Keratinocyte (primary cell): ENCODE results near the gene CCR8.

Source experiments
- EZH2 ChIP-seq: IDR thresholded peaks from one replicate; pipeline ENCODE4 v1.6.1; 2012; ENCODE audit warnings: inconsistent platforms, mild to moderate bottlenecking, low read length, moderate library complexity
- TF ChIP-seq, protein P1 (sequence below), 3 experiments: IDR thresholded peaks in 1 of 3; conservative IDR thresholded peaks in 1 of 3; optimal IDR thresholded peaks in 1 of 3; 2 replicates in 2 of 3; 3 replicates in 1 of 3; pipeline versions ENCODE3 to v1.5.1; 2011; ENCODE audit warnings: low read length in 3 of 3, mild to moderate bottlenecking in 3 of 3, moderate library complexity in 2 of 3, control low read depth in 1 of 3, inconsistent platforms in 1 of 3; ENCODE audit not compliant: insufficient read depth in 2 of 3; ENCODE audit errors: extremely low read depth in 1 of 3

- TF ChIP-seq, protein P1, sequence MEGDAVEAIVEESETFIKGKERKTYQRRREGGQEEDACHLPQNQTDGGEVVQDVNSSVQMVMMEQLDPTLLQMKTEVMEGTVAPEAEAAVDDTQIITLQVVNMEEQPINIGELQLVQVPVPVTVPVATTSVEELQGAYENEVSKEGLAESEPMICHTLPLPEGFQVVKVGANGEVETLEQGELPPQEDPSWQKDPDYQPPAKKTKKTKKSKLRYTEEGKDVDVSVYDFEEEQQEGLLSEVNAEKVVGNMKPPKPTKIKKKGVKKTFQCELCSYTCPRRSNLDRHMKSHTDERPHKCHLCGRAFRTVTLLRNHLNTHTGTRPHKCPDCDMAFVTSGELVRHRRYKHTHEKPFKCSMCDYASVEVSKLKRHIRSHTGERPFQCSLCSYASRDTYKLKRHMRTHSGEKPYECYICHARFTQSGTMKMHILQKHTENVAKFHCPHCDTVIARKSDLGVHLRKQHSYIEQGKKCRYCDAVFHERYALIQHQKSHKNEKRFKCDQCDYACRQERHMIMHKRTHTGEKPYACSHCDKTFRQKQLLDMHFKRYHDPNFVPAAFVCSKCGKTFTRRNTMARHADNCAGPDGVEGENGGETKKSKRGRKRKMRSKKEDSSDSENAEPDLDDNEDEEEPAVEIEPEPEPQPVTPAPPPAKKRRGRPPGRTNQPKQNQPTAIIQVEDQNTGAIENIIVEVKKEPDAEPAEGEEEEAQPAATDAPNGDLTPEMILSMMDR (optimal IDR thresholded peaks at IDR 0.05 in 1 of 3, IDR thresholded peaks at IDR 0.05 in 1 of 3, conservative IDR thresholded peaks at IDR 0.05 in 1 of 3; ENCODE audit: extremely low read depth in 1 of 3, insufficient read depth in 2 of 3, low read length in 3 of 3), result no peak
- TF ChIP-seq EZH2, result no peak
Measured at GRCh38 chr3:39319249-39319648, 10.3 kb upstream of the CCR8 start.
